Vagina (tissue), 2 donors: ENCODE measurements around the gene LRMDA. TPM values are rescaled to one million over a fixed set of nuclear protein-coding genes. Genes with fewer than 3 reads are reported as not detected.

ENCODE experiments used
- DNase-seq, 2 donors: peaks; one replicate each; pipeline ENCODE4 v3.0.0-alpha.2; 2017; ENCODE audit errors: extremely low spot score in 2 of 2
- H3K27ac ChIP-seq: fragments of 200-600 bp; sonication (generic); one replicate; pipeline ENCODE4 v1.5.1; 2019
- H3K27me3 ChIP-seq: fragments of 200-600 bp; sonication (generic); one replicate; pipeline ENCODE4 v1.5.1; 2019
- H3K36me3 ChIP-seq, 2 donors: fragments of 200-600 bp; sonication (generic); one replicate each; pipeline ENCODE4 v1.5.1; 2017 to 2019
- H3K4me1 ChIP-seq: fragments of 200-600 bp; sonication (generic); one replicate; pipeline ENCODE4 v1.5.1; 2019
- H3K4me3 ChIP-seq, 2 donors: fragments of 200-600 bp; sonication (generic); 1 replicate in 1 of 2; 2 replicates in 1 of 2; pipeline ENCODE4 v1.5.1; 2016 to 2019
- H3K9me3 ChIP-seq: fragments of 200-600 bp; sonication (generic); one replicate; pipeline ENCODE4 v1.5.1; 2019
- CTCF ChIP-seq, 3 experiments: fragments of 450-650 bp in 2 of 3; fragments of 200-600 bp in 1 of 3; sonication (generic) in 1 of 3; IDR thresholded peaks; one replicate each; pipeline ENCODE4 v1.5.1; 2017 to 2019; ENCODE audit warnings: antibody characterized with exemption in 3 of 3, mild to moderate bottlenecking in 2 of 3, moderate library complexity in 2 of 3
- POLR2A ChIP-seq, 2 donors: fragments of 450-650 bp; IDR thresholded peaks; one replicate each; pipeline ENCODE4 v1.6.1; 2017; ENCODE audit warnings: antibody characterized with exemption in 2 of 2, mild to moderate bottlenecking in 2 of 2, moderate library complexity in 2 of 2
- POLR2AphosphoS5 ChIP-seq, 2 donors: sonication (generic); formaldehyde crosslinking; IDR thresholded peaks; one replicate each; pipeline ENCODE4 v1.9.0; 2017; ENCODE audit warnings: antibody characterized with exemption in 2 of 2, mild to moderate bottlenecking in 2 of 2, low read depth in 1 of 2; ENCODE audit not compliant: insufficient read depth in 1 of 2
- intact Hi-C: fragments of 100-400 bp; cut with DNase I; formaldehyde crosslinking; loops from one replicate; pipeline ENCODE4 v1.15.1; 2023
- total RNA-seq: library from RNA; depleted of rRNA; stranded (reverse); fragments of >200 nt; gene quantifications from one replicate; pipeline ENCODE4 v1.2.3, GENCODE V29; 2016

Gene LRMDA
- total RNA-seq, 1 donor from 2014 or later = 22.6 TPM

GRCh38 chr10:76125900-76126299 is 694.5 kb downstream of the LRMDA start:
- Histone ChIP-seq H3K27me3 (no peaks in the 10 kb centered on the region), H3K4me1 (no peaks in the 10 kb centered on the region), H3K27ac (no peak overlapping the region), H3K4me3 (no peak overlapping the region), H3K9me3 (no peaks in the 10 kb centered on the region), H3K36me3 (no peaks in the 10 kb centered on the region)
- intact Hi-C loops = no loop called here
- DNase-seq = no peak
- TF ChIP-seq CTCF (IDR thresholded peaks at IDR 0.05) = no peak
- TF ChIP-seq POLR2A (IDR thresholded peaks at IDR 0.05) = no peak
- TF ChIP-seq POLR2AphosphoS5 (IDR thresholded peaks at IDR 0.05; ENCODE audit: insufficient read depth in 1 of 2, low read depth in 1 of 2) = no peak

- no peak for DNase-seq
- H3K27ac ChIP-seq = no peak overlapping the region
- no peaks in the 10 kb centered on the region for H3K27me3 ChIP-seq
- H3K4me1 ChIP-seq = no peaks in the 10 kb centered on the region
- H3K4me3 ChIP-seq = no peak overlapping the region
- no peak for TF ChIP-seq POLR2AphosphoS5 (IDR thresholded peaks at IDR 0.05; ENCODE audit: insufficient read depth in 1 of 2, low read depth in 1 of 2)
- TF ChIP-seq CTCF (IDR thresholded peaks at IDR 0.05) = no peak
- no peak for TF ChIP-seq POLR2A (IDR thresholded peaks at IDR 0.05)
- H3K36me3 ChIP-seq = no peaks in the 10 kb centered on the region
- intact Hi-C loops = no loop called here
- no peaks in the 10 kb centered on the region for H3K9me3 ChIP-seq
Measured at GRCh38 chr10:76126607-76127527, 695.4 kb downstream of the LRMDA start.

GRCh38 chr10:76127984-76128589 is 696.7 kb downstream of the LRMDA start:
- Histone ChIP-seq H3K27me3 (no peaks in the 10 kb centered on the region), H3K9me3 (no peaks in the 10 kb centered on the region), H3K27ac (no peak overlapping the region), H3K4me3 (no peak overlapping the region), H3K4me1 (no peaks in the 10 kb centered on the region), H3K36me3 (no peaks in the 10 kb centered on the region)
- no peak for DNase-seq
- intact Hi-C loops = no loop called here
- TF ChIP-seq CTCF (IDR thresholded peaks at IDR 0.05) (no peak), POLR2AphosphoS5 (IDR thresholded peaks at IDR 0.05; ENCODE audit: insufficient read depth in 1 of 2, low read depth in 1 of 2) (no peak), POLR2A (IDR thresholded peaks at IDR 0.05) (no peak)

- no peaks in the 10 kb centered on the region for H3K36me3 ChIP-seq
- no peak for DNase-seq
- H3K9me3 ChIP-seq = no peaks in the 10 kb centered on the region
- H3K27me3 ChIP-seq = no peaks in the 10 kb centered on the region
- TF ChIP-seq POLR2AphosphoS5 (IDR thresholded peaks at IDR 0.05; ENCODE audit: insufficient read depth in 1 of 2, low read depth in 1 of 2) (no peak), POLR2A (IDR thresholded peaks at IDR 0.05) (no peak), CTCF (IDR thresholded peaks at IDR 0.05) (no peak)
- intact Hi-C loops = no loop called here
- no peak overlapping the region for H3K4me3 ChIP-seq
- no peak overlapping the region for H3K27ac ChIP-seq
- no peaks in the 10 kb centered on the region for H3K4me1 ChIP-seq
Measured at GRCh38 chr10:76129213-76129612, 697.8 kb downstream of the LRMDA start.

GRCh38 chr10:76130892-76131291 is 699.5 kb downstream of the LRMDA start:
- Histone ChIP-seq H3K4me1 (no peaks in the 10 kb centered on the region), H3K27me3 (no peaks in the 10 kb centered on the region), H3K4me3 (no peak overlapping the region), H3K27ac (no peak overlapping the region), H3K36me3 (no peaks in the 10 kb centered on the region), H3K9me3 (no peaks in the 10 kb centered on the region)
- DNase-seq = no peak
- intact Hi-C loops = no loop called here
- TF ChIP-seq POLR2A (IDR thresholded peaks at IDR 0.05) (no peak), CTCF (IDR thresholded peaks at IDR 0.05) (no peak), POLR2AphosphoS5 (IDR thresholded peaks at IDR 0.05; ENCODE audit: insufficient read depth in 1 of 2, low read depth in 1 of 2) (no peak)
